Occipital lobe (tissue), 2 donors: Measurements from ENCODE around the gene NTMT2. TPM values are rescaled to one million over a fixed set of nuclear protein-coding genes. Genes with fewer than 3 reads are reported as not detected.
"Not testable (repeated sequence)": the region's sequence is repeated elsewhere in the genome, so short reads cannot be mapped to it uniquely, and the experiment has no call there.

Source experiments
- DNase-seq: peaks from one replicate; lab custom pipeline; 2025; lab: John Stamatoyannopoulos, UW
- total RNA-seq: library from RNA; depleted of rRNA; stranded (reverse); fragments of >200 nt; gene quantifications from one replicate; pipeline ENCODE4 v1.2.3, GENCODE V29; 2014

The NTMT2 gene
- total RNA-seq, result not detected

GRCh38 chr1:170145770-170146676 lies at the start of gene NTMT2:
Gene NTMT2 (plus strand): TSS chr1:170145959. CDS start chr1:170146108, 149 bp downstream.
- no peak for DNase-seq

- DNase-seq, result no peak
These were observed 49.6 kb upstream of the NTMT2 start for GRCh38 chr1:170095976-170096748.

- DNase-seq, result no peak
These were observed 48.9 kb upstream of the NTMT2 start for GRCh38 chr1:170096806-170097340.

- no peak for DNase-seq
These were observed 48.3 kb upstream of the NTMT2 start for GRCh38 chr1:170097449-170097948.

GRCh38 chr1:170113140-170113539 lies 32.6 kb upstream of the NTMT2 start:
- DNase-seq, result not testable (repeated sequence)

GRCh38 chr1:170114906-170115305 lies 30.9 kb upstream of the NTMT2 start:
- DNase-seq, result no peak

- no peak for DNase-seq
These were observed 23.4 kb upstream of the NTMT2 start for GRCh38 chr1:170122366-170122765.

GRCh38 chr1:170125269-170125668 lies 20.5 kb upstream of the NTMT2 start:
- DNase-seq, result no peak

GRCh38 chr1:170126696-170127095 lies 19.1 kb upstream of the NTMT2 start:
- no peak for DNase-seq

GRCh38 chr1:170131450-170131849 lies 14.3 kb upstream of the NTMT2 start:
- DNase-seq, result no peak

GRCh38 chr1:170131984-170132383 lies 13.8 kb upstream of the NTMT2 start:
- no peak for DNase-seq

- no peak for DNase-seq
These were observed 11.8 kb upstream of the NTMT2 start for GRCh38 chr1:170133766-170134495.

- no peak for DNase-seq
These were observed 11.2 kb upstream of the NTMT2 start for GRCh38 chr1:170134521-170134920.

GRCh38 chr1:170140371-170140770 lies 5.4 kb upstream of the NTMT2 start:
- DNase-seq, result no peak

- no peak for DNase-seq
These were observed 698 bp upstream of the NTMT2 start for GRCh38 chr1:170145061-170145460.

- DNase-seq, result no peak
These were observed 1.0 kb downstream of the NTMT2 start for GRCh38 chr1:170146720-170147263.

- DNase-seq, result no peak
These were observed 3.5 kb downstream of the NTMT2 start for GRCh38 chr1:170149241-170149640.

GRCh38 chr1:170150016-170150415 lies 4.3 kb downstream of the NTMT2 start:
- no peak for DNase-seq

- no peak for DNase-seq
These were observed 5.2 kb downstream of the NTMT2 start for GRCh38 chr1:170150921-170151320.

GRCh38 chr1:170153417-170153816 lies 7.7 kb downstream of the NTMT2 start:
- no peak for DNase-seq

- DNase-seq, result no peak
These were observed 9.3 kb downstream of the NTMT2 start for GRCh38 chr1:170155055-170155454.
